HG03571 (cell line): ENCODE results near the gene PLXNA2.

Experiments
- ATAC-seq: cut with Tn5 transposase; IDR thresholded peaks from one replicate; pipeline ENCODE4 v1.9.1; 2021; ENCODE audit not compliant: unreplicated experiment

The PLXNA2 gene

DNA sequence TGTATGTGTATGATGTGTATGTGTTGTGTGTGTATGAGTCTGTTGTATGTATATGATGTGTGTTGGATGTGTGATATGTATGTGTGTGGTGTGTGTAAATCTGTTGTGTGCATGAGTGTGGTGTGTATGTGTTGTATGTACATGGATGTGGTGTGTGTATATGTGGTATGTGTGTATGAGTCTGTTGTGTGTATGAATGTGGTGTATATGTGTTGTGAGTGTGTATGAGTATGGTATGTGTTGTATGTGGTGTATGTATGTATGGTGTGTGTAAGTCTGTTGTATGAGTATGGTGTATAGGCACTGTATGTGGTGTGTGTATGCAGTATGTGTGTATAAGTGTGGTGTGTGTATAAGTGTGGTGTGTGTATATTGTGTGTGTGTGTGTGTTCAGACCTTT lies 95.0 kb downstream of the PLXNA2 start:
- ATAC-seq: no peak

DNA sequence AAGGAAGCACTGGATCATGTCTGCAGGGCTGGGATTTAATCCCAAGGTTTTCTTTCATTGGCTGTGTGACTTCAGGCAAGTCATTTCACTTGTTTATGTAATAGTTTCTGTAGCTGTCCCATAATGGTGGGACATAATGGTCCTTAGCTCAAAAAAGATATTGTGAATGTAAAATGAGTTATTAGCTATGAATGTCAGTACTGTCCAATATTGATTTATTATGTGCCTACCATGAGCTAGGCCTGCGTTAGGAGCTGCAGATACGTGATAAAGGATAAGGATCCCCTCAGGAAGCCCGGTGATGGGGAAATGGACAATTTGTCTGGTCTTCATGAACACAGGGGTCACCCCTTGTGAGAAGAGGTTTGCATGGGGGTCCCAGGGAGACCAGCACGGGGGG lies 95.8 kb downstream of the PLXNA2 start:
- ATAC-seq: no peak

DNA sequence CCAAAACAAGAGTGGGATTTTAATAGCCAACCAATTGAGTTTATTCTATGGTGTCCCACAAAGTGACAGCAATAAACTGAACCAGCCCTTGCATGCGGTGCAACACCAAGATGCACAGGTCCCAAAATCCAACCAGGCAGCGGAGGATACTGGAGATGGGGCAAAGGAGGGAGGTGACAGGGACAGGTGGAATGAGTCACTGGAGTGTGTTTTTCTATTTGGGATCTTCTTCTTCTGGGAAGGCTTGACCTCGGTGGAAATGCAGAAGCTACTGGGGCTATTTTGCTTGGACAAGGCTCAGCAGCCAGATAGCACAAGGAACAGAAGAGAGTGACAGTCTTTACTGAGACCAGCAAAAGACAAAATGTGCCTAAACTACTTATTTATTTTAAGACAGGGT lies 97.5 kb downstream of the PLXNA2 start:
- no peak for ATAC-seq

DNA sequence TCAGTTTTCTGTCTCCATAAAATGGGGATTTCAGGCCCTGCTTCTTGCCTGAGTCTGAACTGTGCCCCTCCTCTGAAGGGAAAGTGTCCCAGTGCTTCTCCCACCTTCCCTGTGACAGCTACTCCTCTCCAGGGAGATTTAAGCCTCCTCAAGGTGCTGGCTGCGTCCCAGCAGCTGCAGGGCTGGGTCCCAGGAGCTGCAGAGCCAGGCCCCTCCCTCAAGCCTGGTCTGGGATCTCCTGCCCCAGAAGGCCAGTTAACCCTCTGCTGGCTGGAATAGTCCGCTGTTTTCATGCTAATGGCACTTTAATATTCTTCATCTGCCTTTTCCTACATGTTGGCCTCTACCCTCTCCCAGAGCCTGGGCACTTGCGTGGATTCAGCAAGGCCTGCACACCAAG lies 99.0 kb downstream of the PLXNA2 start:
- no peak for ATAC-seq

DNA sequence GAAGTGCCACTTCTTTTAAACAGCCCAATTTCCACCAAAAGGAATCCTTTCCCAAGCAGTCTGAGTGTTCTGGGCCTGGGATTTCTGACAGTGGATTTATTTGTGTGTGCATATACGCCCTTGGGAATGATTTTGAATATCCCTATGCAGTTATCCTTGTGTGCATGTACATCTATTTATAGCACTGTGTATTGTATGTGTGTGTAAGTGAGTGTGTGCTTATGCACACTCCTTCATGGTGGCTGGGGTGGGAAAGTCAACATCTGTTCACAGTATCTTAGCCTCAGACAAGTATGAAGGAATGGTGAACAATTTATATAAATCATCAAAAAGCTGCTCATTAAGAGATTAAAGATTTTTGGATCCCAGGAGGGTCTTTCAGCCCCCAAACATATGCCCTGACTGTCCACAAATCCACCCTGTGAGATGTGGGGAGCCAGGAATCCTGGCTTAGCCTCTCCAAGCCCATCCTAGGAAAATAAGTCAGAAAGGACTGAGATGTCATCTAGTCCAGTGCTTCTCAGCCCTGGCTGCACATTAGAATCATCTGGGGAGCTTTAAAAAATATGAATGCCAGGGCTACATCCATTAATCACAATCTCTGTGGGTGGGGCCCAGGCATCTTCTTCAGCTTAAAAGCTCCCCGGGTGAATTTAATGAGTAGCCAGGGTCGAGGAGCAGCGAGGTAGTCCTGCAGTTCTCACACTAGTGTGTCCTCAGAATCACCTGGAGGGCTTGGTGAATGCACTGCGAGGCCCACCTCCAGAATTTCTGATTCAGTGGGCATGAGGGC lies 101.4 kb downstream of the PLXNA2 start:
- no peak for ATAC-seq

DNA sequence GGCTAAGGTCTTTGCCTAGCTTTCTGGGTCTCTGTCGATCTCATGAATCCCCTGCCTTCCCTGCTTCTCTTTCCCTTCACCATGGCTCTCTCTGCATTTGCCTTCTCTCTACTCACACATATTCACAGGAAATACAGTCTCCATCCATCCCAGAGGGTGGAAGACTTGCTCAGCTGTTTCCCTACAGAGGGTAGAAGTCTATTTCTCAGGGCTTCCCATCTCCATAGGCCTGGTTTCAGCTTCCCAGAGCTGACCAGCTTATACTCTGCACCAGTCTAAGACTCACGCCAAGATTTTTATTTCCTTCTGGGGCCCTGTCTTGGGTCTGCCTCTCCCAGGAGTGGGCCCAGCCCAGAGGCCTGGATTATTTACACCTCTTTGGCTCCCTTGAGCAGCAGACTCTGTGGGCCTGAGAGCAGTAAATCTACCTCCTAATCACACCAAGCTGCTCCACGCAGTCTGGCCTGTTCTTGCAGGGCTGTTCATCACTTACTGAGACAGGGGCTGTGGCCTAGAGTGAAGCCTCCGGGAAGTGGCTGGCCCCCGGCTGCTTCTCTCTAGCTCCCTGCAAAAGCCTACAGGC lies 102.5 kb downstream of the PLXNA2 start:
- ATAC-seq: no peak

DNA sequence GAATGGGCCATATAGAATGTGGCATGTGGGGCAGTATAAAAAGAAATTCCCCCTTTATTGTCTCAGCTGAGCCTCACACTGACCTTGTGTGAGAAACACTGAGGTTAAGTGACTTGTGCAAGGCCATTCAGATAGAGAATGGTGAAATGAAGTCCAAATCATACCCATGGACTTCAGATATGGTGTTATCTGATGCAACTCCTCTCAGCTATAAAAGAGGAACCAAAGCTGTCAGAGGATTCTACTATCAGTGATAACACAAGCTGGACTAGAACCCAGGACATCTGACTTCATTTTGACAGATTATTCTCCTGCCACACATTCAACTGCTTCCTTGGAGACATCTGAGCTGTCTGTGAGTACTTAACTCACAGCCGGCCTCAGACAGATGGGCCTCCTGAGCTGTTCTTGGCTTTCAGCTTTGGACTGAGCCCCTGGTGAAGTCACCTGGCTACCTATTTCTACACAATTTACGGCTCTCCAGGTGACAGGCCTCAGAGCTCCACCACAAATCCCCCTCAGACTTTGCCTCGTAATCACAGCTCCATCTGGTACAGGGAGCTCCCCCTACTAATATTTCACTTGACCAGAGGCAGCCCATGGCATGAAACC lies 104.6 kb downstream of the PLXNA2 start:
- ATAC-seq: no peak

DNA sequence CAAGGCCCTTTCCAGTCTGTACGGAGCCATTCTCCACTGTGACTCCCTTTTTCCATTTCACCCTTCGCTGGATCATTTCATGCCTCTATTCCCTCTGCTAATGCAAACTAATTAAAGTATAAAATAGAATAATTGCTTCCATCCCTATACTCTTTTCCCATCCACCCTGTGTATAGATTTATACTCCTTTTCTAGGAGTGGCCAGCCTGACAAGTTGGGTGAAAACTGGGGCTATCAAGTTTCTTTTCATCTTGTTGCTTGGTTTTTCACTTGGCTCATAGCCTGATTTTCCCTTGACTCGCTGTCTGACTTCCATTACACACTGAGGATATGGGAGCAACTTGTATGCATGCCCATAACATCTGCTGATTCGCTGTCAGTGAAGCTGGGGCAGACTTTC lies 107.0 kb downstream of the PLXNA2 start:
- no peak for ATAC-seq

DNA sequence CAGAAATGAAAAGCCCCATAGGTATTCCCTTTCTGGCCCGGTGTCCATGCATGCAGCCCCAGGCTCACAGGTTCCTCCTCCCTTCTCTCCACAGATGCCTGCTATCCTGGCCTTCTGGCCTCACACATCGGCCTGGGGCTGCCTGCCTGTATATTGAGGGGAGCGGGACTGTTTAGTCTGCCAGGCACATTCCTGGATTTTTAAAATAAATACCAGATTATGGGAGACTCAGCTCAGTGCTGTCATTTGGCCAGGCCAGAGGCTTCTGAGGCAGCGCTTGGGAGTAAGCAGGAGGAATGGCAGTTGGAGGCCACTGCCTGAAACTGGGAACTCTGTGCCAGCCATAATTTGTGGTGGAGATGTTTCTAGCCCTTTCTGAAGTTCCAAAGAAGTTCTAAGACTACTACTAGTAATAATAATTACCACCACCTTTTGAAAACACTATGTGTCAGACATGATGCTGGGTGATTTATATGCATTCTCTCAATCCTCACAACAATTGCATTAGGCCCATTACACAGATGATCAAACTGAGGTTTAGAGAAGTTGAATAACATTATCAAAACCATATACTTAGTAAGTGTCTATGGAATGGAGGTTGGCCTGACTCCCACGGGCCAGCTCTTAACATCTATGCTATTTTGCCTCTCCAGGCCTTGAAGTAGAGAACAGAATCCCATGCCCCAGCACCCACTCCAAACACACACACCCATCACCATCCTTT lies 107.6 kb downstream of the PLXNA2 start:
- ATAC-seq: no peak

DNA sequence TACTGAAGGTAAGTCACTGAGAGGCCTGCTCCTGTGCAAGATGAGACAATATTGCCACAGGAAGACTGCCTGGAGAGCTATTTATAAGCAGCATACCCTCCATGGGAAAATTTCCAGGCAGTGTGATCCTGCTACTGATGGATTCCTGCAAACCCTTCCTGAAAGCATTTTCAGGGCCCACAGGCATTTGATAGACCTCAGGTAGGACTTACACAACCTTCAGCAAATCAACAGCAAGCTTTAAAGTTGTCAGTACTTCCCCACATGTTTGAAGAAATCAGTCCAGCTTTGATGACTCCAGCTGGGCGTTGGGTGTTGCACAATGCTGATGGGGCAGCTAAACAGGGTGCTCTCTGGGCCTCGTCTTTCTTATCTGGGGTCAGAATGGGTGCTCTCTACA lies 108.8 kb downstream of the PLXNA2 start:
- no peak for ATAC-seq

DNA sequence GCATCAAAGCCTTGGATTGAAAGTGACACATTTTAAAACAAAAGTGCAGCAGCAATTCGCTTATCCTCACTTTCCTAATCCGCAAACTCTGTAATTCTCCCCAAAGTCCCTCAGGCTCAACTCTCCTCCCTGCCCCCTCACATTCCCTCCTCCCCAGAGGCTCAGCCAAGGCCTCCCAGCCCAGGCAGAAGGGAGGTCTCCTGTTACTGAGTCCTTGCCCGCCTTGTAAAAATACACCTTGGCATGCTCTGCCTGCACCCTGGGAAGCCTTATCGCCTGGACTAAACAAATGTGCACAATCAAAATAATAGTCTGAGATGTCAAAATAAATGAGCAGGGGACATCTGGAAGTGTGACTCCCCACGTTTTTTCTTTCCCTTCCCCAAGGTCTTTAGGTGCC lies 109.7 kb downstream of the PLXNA2 start:
- ATAC-seq: no peak

DNA sequence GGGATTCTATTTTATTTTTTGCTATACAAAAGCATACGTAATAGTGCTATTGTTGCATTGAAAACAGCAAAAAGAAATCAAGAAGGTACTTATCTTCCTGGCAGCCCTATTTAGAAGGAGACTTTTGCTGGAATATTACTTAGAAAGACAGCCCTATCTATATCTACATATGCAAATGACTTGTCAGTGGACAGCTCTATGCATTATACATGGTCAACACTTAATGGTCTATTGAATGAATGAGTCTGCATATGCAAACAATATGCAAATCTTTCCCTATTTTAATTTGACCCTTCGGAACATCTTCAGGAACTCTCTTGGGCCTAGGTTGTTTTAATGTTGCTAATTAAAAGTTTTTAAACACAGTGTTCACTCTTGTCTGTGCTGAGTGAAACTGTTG lies 110.8 kb downstream of the PLXNA2 start:
- no peak for ATAC-seq

DNA sequence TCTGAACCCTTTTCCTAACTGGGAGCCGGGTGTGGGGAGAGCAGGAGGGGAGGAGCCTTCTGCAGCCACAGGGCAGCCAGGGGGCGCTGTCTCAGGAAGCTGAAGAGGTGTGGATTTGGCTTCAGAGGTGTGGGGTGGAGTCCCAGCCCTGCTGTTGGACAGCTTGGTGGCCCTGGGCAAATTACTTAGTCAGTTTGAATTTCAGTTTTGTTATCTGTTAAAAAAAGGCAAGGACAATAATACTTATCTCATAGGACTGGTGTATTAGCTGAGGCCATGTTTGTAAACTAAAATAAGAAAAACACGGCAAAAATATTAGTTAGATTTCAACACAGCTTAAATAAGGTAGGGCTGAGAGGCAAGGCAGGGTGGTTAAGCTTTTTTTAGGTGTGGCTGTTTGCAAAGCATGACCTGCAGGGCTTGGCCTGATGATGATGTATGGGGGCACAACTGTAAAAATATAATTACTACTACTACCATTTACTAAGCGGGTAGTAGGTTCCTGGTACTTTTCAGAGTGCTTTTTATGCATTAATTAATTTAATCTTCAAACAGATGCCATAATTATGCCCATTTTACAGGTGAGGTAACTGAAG lies 111.8 kb downstream of the PLXNA2 start:
- no peak for ATAC-seq

DNA sequence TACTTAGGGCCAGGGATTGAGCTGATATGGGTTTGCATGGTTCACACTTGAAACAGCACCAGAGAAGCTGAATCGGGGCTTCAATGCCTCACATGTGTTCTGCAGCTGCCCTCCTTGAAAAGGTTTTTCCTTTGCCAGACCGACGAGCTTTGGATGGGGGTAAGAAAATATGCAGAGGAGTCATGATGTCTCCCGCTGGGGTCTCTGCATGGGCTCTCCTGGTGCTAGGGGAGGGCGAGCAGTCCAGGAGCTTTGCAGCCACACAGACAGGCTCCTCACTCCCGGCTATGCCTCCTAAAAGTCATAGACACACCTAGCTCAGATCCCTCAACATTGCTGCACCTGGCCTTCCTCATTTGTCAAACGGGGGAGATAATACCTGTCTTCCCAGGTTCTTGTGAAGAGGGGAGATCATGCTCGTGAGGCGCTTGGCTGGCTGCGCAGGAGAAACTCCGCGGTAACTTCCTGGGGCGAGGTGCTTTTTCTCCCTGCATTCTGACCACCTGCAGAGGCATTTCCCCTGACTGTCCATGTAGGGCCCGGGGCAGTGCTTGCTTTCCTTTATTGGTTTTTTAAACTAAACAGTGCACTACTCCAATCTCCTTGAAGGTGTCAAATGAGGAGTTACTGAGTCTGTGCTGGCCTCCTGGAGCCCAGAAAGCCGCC lies 112.4 kb downstream of the PLXNA2 start:
- no peak for ATAC-seq

DNA sequence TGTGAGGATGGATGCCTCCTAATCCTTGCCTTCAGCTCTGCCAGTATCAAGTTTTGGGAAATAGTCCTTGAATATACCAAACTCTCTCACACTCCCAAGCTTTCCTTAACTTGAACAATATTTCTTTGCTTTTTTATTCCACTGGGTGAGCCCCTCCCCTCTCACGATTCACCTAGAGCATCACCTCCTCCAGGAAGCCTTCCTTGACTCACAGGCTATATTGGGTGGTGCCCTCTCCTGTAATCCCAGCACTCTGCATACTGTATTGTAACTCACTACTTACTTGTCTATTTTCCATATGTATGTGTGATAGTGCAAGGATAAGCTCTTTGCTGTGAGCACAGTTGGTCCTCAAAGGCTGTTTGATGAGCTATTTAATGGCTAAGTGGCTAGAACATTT lies 114.7 kb downstream of the PLXNA2 start:
- ATAC-seq: no peak

DNA sequence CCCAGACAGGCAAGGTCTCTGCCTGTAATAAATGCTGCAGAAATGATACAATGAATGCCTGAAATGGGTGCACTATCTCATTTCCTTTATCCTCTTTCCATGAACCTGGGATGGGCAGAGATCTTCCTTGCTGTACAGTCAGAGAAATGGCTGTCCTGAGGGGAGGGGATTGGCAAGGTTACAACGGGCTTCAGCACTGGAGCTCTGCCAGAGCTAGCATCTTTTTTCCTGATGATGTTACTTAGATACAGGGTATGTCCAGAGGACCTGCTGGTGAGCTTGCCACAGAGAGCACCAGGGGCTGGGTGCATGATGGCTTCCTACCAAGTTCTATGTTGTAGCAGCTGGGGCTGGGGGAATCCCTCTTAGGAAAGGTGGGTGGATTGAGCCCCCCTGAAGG lies 115.1 kb downstream of the PLXNA2 start:
- ATAC-seq: no peak

DNA sequence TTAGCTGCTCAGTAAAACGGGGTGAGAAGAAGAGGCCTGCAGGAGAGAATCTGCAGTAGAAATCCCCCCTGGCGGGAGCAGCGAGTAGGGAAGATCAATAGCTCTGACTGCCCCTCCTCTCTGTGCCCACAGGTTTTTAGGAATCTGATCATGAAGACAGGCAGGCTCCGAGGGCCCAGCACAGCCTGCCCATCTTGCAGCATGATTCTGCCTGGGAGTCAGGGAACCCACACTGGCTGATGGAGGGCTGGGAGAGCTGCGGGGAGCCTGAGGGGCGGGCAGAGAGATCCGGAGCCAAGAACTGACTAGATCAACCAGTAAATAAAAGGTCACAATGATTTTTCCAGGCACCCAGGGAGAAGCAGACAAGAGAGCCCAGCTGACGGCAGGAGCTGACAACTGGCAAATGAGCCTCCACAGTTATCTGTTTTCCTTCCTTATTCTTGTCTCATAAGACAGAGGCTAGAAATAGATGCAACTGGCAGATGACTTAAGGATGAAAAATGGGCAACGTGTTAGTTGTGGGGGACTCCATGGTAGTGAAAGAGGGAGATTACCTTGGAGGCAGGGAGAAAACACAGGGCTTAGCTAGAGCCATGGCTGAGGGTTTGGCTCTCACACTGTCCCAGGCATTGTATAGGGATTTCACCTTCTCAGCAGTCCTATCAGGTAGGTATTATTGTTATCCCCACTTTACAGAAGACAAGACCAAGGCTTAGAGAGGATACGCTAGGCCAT lies 116.2 kb downstream of the PLXNA2 start:
- ATAC-seq: no peak

DNA sequence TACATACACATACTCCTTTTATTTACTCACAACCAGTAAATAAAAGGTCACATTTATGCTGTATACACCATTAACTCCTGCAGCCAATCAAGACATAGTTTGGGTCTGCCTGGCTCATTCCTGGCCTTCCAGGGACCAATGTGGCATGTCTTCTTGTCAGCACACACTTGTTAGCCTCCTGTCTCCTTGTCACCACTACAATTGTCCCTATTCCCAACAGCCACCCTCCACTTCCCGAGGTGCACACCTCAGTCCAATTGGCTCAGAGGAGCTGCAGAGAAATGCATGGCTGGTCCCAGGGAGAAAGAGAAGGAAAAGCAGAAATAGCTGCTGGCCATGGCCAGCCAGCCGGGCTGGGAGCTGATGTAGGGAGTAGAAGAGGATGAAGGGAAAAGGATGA lies 116.9 kb downstream of the PLXNA2 start:
- no peak for ATAC-seq

DNA sequence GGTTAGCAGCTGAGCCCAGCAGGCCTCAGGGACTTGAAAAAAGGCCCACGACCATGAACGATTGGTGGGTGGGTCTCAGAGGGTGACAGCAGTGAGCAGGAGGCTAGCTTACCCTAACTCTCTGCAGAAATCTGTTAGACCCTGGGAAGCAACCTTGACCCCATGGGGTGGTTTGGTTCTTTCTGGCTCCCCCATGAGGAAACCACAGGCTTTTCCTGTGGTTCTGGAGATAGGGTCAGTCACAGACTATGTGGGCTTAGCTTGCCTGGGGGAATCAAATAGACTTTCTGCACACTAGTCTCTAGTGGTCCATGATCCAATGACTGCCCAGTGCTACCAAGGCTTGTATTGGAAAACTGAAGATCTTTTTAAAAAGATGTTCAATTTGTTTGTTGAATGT lies 118.1 kb downstream of the PLXNA2 start:
- no peak for ATAC-seq

DNA sequence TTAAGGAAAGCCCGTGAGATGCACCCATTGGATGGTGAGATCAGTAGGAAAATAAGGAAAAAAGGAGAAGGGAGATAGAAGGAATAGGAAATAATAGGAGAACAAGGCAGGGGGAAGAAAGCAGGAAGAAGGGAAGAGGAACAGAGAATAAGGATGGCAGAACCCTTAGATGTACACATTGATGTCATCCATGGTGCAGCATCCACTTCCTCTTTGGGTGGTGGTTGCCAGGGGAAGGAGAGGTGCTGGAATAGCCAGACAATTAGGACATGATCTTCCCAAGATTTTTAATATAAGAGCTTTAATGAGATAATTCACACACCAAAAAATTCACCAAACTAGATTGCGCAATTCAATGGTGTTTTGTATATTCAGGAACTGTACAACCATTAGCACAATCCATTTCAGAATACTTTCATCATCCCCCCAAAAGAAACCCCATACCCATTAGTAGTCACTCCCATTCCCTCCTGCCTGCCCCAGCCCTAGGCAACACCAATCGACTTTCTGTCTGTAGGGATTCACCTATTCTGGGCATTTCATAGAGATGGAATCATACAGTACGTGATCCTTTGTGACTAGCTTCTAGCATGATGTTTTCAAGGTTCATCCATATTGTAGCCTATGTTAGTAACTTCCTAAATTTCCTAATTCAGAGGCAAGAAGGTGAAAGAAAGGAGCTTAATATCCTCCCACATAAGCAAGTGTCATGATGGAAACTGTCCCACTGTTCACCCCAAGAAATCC lies 121.4 kb downstream of the PLXNA2 start:
- ATAC-seq: no peak
